Dendritic cell treated with granulocyte-macrophage colony-stimulating factor and Interleukin-4, amounts not matched to agents 40 ng/mL and 50 ng/mL, for 4 days (primary cell): ENCODE measurements around the gene IDH3G.
A peak's percentile ranks its signal among the peaks of the same experiment; 100 is the strongest.
"Not testable (repeated sequence)": the region's sequence is repeated elsewhere in the genome, so short reads cannot be mapped to it uniquely, and the experiment has no call there.

Experiments
- H3K27ac Mint-ChIP-seq: one replicate; pipeline ENCODE4 v1.8.0; 2022; ENCODE audit warnings: mild to moderate bottlenecking, mixed read lengths
- H3K27me3 Mint-ChIP-seq: one replicate; pipeline ENCODE4 v1.8.0; 2022; ENCODE audit warnings: mild to moderate bottlenecking, mixed read lengths
- H3K36me3 Mint-ChIP-seq: one replicate; pipeline ENCODE4 v1.8.0; 2022; ENCODE audit warnings: low read depth, mixed read lengths
- H3K4me1 Mint-ChIP-seq: one replicate; pipeline ENCODE4 v1.8.0; 2022; ENCODE audit warnings: low read depth, mixed read lengths
- H3K4me3 Mint-ChIP-seq: one replicate; pipeline ENCODE4 v1.8.0; 2022; ENCODE audit warnings: mild to moderate bottlenecking, moderate library complexity, mixed read lengths
- H3K9me3 Mint-ChIP-seq: one replicate; pipeline ENCODE4 v1.8.0; 2022; ENCODE audit warnings: mixed read lengths
- intact Hi-C: fragments of 100-400 bp; cut with micrococcal nuclease; formaldehyde crosslinking; loops from one replicate; pipeline ENCODE4 v1.15.0; 2022

IDH3G gene

DNA sequence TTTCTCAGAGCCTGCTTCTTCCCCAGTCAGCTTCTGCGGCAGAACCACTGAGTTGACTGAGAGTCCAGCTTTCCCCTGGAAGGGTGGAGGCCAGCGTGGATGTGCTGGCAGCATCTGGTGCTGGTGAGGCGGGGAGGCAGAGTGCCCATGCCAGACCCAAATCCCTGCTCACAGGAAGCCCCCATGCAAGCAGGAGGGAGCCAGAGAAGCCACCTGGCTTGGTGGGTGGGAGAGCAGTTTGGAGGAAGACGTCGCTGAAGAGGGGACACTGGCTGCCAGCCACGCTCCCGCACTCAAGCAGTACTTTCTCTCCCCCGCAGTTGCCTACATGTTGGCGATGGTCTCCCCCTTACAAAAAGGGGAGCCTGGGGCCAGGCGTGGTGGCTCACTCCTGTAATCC lies 30.2 kb upstream of the IDH3G start:
- Mint-ChIP-seq H3K4me3 (no peak overlapping the region), H3K4me1 (peaks cover 4% of the 10 kb centered on the region), H3K36me3 (no peaks in the 10 kb centered on the region), H3K9me3 (no peaks in the 10 kb centered on the region), H3K27me3 (peaks cover 87% of the 10 kb centered on the region), H3K27ac (no peak overlapping the region)
- intact Hi-C loops, result no loop called here

DNA sequence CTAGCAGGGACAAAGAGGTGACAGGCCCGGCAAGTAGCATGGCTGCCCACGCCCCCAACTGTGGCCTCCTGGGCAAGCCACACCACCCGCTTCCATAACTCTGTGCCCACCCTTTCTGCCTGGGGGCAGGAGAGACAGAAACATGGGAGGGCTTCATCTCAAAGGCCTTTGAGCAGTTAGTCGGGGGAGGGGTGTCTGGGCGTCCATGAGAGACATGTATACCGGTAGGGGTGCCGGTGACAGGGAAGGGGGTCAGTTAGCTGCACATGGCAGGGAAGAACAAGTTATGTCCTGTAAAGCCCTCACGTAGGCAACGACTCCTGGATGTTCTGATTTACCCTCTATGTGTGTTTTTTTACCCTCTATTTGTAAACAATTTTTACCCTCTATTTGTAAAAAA lies 26.9 kb upstream of the IDH3G start:
- no peak overlapping the region for H3K4me3 Mint-ChIP-seq

DNA sequence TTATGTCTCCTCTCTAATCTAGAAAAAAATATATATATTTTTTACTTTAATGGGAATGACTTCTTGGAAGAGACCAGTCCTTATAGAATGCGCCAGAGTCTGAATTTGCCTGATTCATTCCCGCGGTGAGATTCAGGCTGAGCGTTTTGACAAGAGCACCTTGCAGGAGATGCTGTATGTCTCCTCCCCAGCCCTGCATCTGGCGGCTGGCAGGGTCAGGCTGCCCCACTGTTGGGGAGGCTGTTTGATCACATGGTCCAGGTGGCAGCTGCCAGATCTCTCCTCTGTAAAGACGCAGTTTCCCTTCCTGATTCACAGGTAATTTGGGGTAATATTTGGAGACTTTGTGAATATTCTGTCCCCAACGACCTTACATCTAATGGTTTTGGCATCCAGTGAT lies 26.4 kb upstream of the IDH3G start:
- no peak overlapping the region for H3K4me3 Mint-ChIP-seq
- H3K27me3 Mint-ChIP-seq, result peaks cover 81% of the 10 kb centered on the region
- intact Hi-C loops, result no loop called here
- H3K4me1 Mint-ChIP-seq, result peaks cover 8% of the 10 kb centered on the region
- no peak overlapping the region for H3K27ac Mint-ChIP-seq
- H3K36me3 Mint-ChIP-seq, result no peaks in the 10 kb centered on the region
- no peaks in the 10 kb centered on the region for H3K9me3 Mint-ChIP-seq

More for the DNA sequence above, 26.9 kb upstream of the IDH3G start:
- H3K27me3 Mint-ChIP-seq, result peaks cover 86% of the 10 kb centered on the region
- no peaks in the 10 kb centered on the region for H3K36me3 Mint-ChIP-seq
- no peak overlapping the region for H3K27ac Mint-ChIP-seq
- intact Hi-C loops, result no loop called here
- H3K9me3 Mint-ChIP-seq, result no peaks in the 10 kb centered on the region
- H3K4me1 Mint-ChIP-seq, result peaks cover 8% of the 10 kb centered on the region

DNA sequence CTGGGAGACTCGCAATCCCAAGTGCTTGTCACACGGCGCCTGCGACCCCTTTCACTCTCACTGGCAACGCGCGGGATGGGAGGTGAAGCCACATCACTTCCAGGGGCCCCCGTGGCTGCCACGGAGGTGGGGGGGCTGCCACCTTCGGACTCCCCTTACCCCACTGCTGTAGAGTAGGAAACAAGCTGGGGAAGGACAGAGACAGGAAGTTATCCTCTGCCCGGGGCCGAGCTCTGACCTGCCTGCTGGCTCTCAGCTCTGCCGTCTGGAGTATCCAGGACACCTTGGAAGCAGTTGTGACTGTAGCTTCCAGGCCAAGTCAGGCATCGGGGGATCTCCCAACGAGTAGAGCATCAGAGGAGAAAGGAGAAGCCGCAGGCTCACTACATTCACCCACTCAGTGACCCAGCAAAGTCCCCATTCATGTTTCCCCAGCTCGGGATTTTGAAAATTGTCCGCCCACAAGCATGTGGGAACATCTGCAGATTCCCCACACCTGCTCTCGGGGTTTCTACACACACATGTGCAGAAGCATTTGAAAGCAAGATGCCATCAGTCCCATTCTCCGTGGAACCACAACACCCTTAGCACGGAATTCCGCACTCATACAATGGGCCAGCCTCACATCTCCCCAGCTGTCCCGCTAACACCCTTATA lies 25.3 kb upstream of the IDH3G start:
- intact Hi-C loops, result no loop called here
- H3K4me1 Mint-ChIP-seq, result peaks cover 16% of the 10 kb centered on the region

DNA sequence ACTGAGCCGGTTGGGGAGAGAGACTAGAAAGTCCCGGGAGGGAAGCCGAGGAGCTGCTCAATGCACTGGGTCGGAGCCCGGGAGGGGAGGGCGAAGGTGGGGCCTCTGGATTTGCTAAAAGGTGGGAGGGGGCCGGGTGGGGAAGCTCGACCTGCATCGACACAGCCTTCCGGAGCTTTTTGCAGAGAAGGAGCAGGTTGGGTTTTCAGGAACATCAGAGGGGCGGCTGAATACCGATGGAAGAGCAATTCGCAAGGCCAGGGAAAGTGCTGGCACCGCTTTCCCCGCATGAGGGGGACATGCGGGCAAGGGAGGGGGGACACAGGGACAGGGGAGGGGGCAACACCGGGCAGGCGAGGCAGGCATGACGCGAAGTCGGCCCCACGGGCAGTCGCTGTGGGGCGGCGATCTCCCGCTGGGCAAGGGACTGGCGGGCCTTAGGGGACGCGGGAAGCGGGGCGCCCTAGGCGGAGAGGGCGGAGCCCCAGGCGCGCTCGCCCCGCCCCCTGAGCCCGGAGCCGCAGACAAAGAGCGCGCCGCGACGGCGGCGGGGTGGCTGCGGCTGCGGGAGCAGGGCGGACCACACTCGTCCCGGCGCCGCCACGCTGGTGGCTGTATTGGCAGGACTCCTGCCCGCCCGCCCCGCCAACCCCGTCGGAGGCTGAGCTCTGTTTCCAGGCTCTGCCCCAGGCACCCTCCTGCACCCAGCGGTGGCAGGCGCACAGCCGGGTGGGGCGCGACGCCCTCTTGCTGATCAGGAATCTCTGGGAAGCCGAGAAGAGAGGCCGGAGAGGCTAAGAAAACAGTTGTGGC lies 24.6 kb upstream of the IDH3G start:
- intact Hi-C loops, result no loop called here
- peaks cover 69% of the 10 kb centered on the region for H3K27me3 Mint-ChIP-seq
- no peaks in the 10 kb centered on the region for H3K36me3 Mint-ChIP-seq
- no peaks in the 10 kb centered on the region for H3K9me3 Mint-ChIP-seq
- H3K4me3 Mint-ChIP-seq, result peak overlapping the region; percentile 37
- H3K4me1 Mint-ChIP-seq, result peaks cover 16% of the 10 kb centered on the region
- H3K27ac Mint-ChIP-seq, result no peak overlapping the region

More for the DNA sequence above, 25.3 kb upstream of the IDH3G start:
- H3K4me3 Mint-ChIP-seq, result peak overlapping the region; percentile 37
- H3K9me3 Mint-ChIP-seq, result no peaks in the 10 kb centered on the region
- no peaks in the 10 kb centered on the region for H3K36me3 Mint-ChIP-seq
- H3K27ac Mint-ChIP-seq, result no peak overlapping the region
- H3K27me3 Mint-ChIP-seq, result peaks cover 76% of the 10 kb centered on the region

DNA sequence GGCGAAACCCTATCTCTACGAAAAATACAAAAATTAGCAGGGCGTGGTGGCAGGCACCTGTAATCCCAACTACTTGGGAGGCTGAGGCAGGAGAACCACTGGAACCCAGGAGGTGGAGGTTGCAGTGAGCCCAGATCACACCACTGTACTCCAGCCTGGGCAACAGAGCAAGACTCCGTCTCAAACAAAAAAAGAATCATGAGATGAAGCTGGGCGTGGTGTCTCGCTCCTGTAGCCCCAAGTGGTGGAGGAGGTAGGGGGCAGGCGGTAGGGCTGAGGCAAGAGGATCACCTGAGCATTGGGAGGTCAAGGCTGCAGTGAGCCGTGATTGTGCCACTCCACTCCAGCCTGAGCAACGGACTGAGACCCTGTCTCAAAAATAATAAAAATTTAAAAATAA lies 23.9 kb upstream of the IDH3G start:
- H3K36me3 Mint-ChIP-seq, H3K9me3 Mint-ChIP-seq, H3K27ac Mint-ChIP-seq, H3K4me3 Mint-ChIP-seq, intact Hi-C loops: not testable (repeated sequence)
- Mint-ChIP-seq H3K4me1 (peaks cover 16% of the 10 kb centered on the region), H3K27me3 (peaks cover 65% of the 10 kb centered on the region)

DNA sequence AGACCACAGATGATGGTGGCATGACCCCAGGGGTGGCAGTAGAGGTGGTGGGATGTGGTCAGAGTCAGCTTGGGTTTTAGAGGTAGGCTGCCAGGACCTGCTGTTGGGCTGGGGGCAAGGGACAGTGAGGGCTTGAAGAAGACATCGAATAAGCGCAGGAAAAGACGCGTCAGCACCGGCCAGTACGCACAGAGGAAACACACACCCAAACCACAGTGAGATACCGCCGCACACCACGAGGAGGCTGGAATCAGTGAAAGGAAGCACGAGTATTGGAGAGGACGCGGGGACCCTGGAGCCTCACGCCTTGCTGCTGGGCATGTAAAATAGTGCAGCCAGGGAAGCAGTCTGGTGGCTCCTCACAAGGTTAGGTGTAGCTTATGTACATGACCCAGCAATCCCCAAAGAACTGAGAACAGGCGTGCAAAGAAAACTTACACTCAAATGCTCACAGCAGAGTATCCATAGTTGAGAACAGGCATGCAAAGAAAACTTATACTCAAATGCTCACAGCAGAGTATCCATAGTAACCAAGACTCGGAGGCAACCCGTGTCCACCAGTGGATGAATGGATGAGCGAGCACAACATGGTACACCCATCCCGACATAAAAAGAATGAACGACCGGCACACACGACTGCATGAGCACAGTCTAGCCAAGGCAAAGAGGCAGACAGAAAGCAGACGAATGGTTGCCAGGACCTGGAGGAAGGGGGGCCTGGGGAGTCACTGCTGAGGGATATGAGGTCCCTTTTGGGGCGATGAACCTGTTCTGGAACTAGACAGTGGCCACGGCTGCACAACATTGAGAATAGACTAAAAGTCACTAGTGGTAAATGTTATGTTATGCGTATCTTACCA lies 22.9 kb upstream of the IDH3G start:
- H3K4me1 Mint-ChIP-seq, result peaks cover 16% of the 10 kb centered on the region
- H3K27me3 Mint-ChIP-seq, result peaks cover 62% of the 10 kb centered on the region
- no peaks in the 10 kb centered on the region for H3K36me3 Mint-ChIP-seq
- H3K4me3 Mint-ChIP-seq, result no peak overlapping the region
- H3K27ac Mint-ChIP-seq, result no peak overlapping the region
- no peaks in the 10 kb centered on the region for H3K9me3 Mint-ChIP-seq
- intact Hi-C loops, result no loop called here

DNA sequence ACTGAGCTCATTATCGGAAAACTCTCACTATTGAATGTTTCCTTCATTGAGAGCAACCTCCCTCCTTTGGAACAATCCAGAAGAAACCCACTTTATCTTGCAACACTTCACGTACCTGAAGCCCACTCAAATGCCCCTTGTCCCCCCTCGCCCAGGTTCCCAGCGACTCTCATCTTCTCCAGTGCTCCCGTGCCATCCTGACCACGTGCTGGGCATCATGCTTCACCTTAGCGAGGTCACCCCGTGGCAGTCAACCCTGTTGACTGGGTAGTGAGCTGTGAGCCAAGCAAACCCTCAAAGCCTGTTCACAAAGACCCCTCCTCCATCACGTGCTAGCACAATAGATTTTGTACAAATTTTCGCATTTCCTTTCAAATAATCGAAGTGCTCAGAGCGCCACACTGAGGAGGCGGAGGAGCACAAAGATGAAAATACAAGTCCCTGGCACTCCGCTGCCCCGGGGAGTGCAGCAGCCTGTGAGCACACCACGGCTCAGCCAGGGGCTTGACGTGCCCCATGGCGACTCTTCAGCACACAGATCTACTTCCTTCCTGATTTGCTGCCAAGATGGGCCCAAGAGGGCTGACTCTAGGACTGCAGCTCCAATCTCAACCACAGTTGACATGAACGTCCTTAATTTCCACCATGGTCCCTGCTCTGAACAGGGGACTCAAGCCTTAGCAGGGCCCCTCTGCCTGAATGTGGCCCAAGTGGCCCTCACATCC lies 20.6 kb upstream of the IDH3G start:
- peaks cover 16% of the 10 kb centered on the region for H3K4me1 Mint-ChIP-seq
- H3K27ac Mint-ChIP-seq, result no peak overlapping the region
- no peaks in the 10 kb centered on the region for H3K36me3 Mint-ChIP-seq
- H3K4me3 Mint-ChIP-seq, result no peak overlapping the region
- intact Hi-C loops, result no loop called here
- no peaks in the 10 kb centered on the region for H3K9me3 Mint-ChIP-seq
- H3K27me3 Mint-ChIP-seq, result peaks cover 51% of the 10 kb centered on the region

DNA sequence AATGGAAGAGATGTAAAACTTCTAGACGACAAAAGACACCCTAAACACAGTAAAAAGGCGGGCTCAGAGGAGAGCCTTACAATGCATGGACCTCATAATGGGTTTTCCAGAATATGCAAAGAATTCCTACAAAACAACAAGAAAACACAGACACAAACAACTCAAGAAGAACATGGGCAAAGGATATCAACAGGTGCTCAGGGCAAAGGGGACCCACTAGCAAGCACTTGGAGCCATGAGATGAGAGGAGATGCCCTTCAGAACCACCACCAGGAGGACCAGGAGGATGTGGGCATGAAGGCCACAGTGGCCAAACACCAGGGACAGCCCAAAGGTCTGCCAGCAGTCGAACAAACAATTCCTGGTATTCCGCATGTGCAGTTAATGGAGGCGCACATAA lies 19.0 kb upstream of the IDH3G start:
- Mint-ChIP-seq H3K4me3 (no peak overlapping the region), H3K27ac (no peak overlapping the region), H3K9me3 (no peaks in the 10 kb centered on the region)

DNA sequence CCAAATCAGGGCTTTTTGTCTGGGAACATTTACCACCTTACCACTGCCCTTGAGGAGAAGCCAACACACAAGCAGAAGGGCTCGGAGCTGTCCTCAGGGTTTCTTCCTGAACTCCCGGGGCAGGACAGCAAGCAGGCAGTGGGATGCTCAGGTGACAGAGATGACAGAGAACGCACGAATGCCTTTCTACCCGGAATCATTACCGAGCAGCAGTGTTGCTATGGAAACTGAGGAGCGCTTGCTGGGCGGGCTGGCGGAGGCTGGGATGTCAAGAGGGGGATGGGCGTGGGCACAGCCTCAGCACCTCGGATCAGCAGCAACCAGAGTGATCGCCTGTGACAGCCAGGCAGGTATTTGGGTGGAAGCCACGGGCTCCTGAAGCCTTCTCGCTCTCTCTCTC lies 18.0 kb upstream of the IDH3G start:
- Mint-ChIP-seq H3K9me3 (no peaks in the 10 kb centered on the region), H3K27ac (no peak overlapping the region), H3K27me3 (peaks cover 31% of the 10 kb centered on the region), H3K4me3 (no peak overlapping the region), H3K36me3 (no peaks in the 10 kb centered on the region), H3K4me1 (peaks cover 16% of the 10 kb centered on the region)
- intact Hi-C loops, result no loop called here

More for the DNA sequence above, 19.0 kb upstream of the IDH3G start:
- H3K4me1 Mint-ChIP-seq, result peaks cover 16% of the 10 kb centered on the region
- intact Hi-C loops, result no loop called here
- no peaks in the 10 kb centered on the region for H3K36me3 Mint-ChIP-seq
- H3K27me3 Mint-ChIP-seq, result peaks cover 40% of the 10 kb centered on the region

DNA sequence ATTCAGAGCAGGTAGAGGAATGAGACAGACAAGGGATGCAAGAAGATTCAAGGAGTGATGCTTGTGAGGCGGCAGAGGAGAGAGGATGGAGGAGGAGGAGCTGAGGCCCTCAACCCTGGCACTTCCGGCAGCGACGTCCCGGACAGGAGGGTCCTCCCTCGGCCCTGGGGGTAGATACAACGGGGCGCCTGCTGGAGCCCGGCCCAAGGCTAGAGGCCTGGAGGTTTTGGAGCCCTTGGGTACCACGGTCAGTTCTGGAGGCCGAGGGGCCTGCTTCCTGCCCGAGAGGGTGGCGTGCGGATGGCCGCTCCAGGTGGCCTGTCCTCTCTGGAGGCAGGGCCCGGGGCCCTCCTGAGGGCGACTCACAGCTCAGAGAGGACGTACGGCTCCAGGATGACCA lies 13.8 kb upstream of the IDH3G start:
- Mint-ChIP-seq H3K4me1 (no peaks in the 10 kb centered on the region), H3K27me3 (peaks cover 23% of the 10 kb centered on the region), H3K4me3 (no peak overlapping the region), H3K36me3 (no peaks in the 10 kb centered on the region), H3K27ac (no peak overlapping the region), H3K9me3 (no peaks in the 10 kb centered on the region)
- intact Hi-C loops, result no loop called here

DNA sequence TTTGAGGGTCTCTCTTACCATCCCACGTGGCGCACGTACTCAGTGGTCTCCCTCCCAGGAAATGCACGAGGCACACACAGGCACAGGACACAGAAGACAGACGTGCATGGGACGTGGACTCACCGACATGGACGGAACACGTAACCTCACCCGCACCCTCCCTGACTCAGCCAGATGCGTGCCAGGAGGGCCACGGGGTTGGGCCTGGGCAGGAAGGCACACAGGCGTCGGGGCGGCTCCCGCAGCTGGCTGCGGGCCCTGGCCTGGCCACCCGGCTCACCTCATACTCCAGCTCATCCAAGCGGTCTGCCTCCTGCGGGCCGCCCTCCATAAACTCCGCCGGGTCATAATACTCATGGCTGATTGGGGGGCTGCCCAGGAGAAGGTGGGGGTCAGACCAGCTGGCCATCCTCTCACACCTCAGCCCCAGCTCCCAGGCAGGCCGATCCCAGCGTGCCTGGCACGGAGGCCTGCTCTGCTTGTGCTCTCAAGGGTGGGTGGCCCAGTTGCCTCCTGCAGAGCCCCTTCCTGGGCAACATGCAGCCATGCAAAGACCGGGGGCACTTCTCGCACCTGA lies 12.9 kb upstream of the IDH3G start:
- no peaks in the 10 kb centered on the region for H3K36me3 Mint-ChIP-seq
- H3K4me3 Mint-ChIP-seq, result no peak overlapping the region
- no peak overlapping the region for H3K27ac Mint-ChIP-seq
- H3K27me3 Mint-ChIP-seq, result peaks cover 28% of the 10 kb centered on the region
- intact Hi-C loops, result no loop called here
- H3K9me3 Mint-ChIP-seq, result no peaks in the 10 kb centered on the region
- no peaks in the 10 kb centered on the region for H3K4me1 Mint-ChIP-seq

DNA sequence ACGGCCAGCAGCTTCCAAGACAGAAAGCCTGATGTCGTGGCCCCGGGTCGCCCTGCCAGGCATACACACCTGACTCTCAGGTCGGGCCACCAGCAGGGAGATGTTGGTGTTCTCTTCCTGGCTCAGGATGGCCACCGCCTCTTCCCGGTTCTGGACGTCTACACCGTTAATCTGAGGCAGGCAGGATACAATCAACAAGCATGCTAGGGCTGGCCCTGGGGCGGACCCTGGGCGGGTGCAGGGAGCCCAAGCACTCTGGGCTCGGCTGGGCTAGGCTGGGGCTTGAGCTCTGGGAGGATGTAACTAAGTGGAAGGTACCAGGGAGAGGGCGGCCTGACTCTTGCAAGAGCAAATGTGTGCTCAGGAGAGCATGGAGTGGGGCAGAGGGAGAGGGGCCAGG lies 11.3 kb upstream of the IDH3G start:
- peaks cover 24% of the 10 kb centered on the region for H3K27me3 Mint-ChIP-seq
- H3K9me3 Mint-ChIP-seq, result no peaks in the 10 kb centered on the region
- H3K27ac Mint-ChIP-seq, result no peak overlapping the region
- intact Hi-C loops, result no loop called here
- no peak overlapping the region for H3K4me3 Mint-ChIP-seq
- no peaks in the 10 kb centered on the region for H3K4me1 Mint-ChIP-seq
- H3K36me3 Mint-ChIP-seq, result no peaks in the 10 kb centered on the region
